Left cardiac atrium (tissue), 4 donors: Measurements from ENCODE around the gene NFATC1. TPM values are rescaled to one million over a fixed set of nuclear protein-coding genes. Genes with fewer than 3 reads are reported as not detected.

ENCODE experiments used
- ATAC-seq, 2 donors: fragments of 200-7000 bp; cut with Tn5 transposase; one replicate each; pipeline ENCODE4 v1.9.1; 2020; ENCODE audit warnings: mild to moderate bottlenecking in 2 of 2, moderate library complexity in 2 of 2
- DNase-seq: peaks from one replicate; pipeline ENCODE4 v3.0.0-alpha.2; 2020
- intact Hi-C, 2 donors: fragments of 100-400 bp; cut with DNase I; formaldehyde crosslinking; loops; one replicate each; pipeline versions ENCODE4 v1.14.1 to v1.15.1; 2022 to 2023
- total RNA-seq, 2 donors: library from RNA; stranded (reverse); fragmentation: NEBNext Ultra II Directional; extraction: Animal tissue kit (Norgen Biotek cat#: 25700); gene quantifications; one replicate each; pipeline ENCODE4 v1.2.1, GENCODE V29; 2021
- donor health status: DM: no; HTN: yes; CAD: no.
- donor health status: DM: no; HTN: yes; CAD: no; lungs with severe emphysema.
- donor health status: DM: yes; HTN: yes; CAD: no.
- donor health status: Dilated cardiomyopathy.

The NFATC1 gene
- total RNA-seq, 2 donors from 2014 or later: 17.1 to 18.9 TPM

- intact Hi-C loops: no loop called here
- ATAC-seq (no peak), DNase-seq (peak; percentile 16)
Measured at GRCh38 chr18:79413426-79413825, 17.7 kb downstream of the NFATC1 start.

GRCh38 chr18:79413901-79414300 is 18.2 kb downstream of the NFATC1 start:
- DNase-seq (peak; percentile 22), ATAC-seq (peak in 1 of 2 donors; percentile 36)
- intact Hi-C loops: no loop called here

GRCh38 chr18:79416022-79416676 is 20.4 kb downstream of the NFATC1 start:
- no peak for DNase-seq
- ATAC-seq: no peak
- intact Hi-C loops: no loop called here

- no peak for ATAC-seq
- intact Hi-C loops: no loop called here
- no peak for DNase-seq
Measured at GRCh38 chr18:79416677-79417052, 20.9 kb downstream of the NFATC1 start.

- intact Hi-C loops: no loop called here
- DNase-seq (no peak), ATAC-seq (no peak)
Measured at GRCh38 chr18:79418236-79418635, 22.5 kb downstream of the NFATC1 start.

- DNase-seq: no peak
- ATAC-seq: no peak
- intact Hi-C loops: no loop called here
Measured at GRCh38 chr18:79418642-79419041, 22.9 kb downstream of the NFATC1 start.

- no peak for ATAC-seq
- intact Hi-C loops: no loop called here
- DNase-seq: no peak
Measured at GRCh38 chr18:79420033-79420745, 24.5 kb downstream of the NFATC1 start.

- DNase-seq (no peak), ATAC-seq (no peak)
- intact Hi-C loops: no loop called here
Measured at GRCh38 chr18:79421275-79421857, 25.6 kb downstream of the NFATC1 start.

- no peak for DNase-seq
- intact Hi-C loops: no loop called here
- no peak for ATAC-seq
Measured at GRCh38 chr18:79422022-79422782, 26.5 kb downstream of the NFATC1 start.

- intact Hi-C loops: no loop called here
- ATAC-seq: no peak
- DNase-seq: no peak
Measured at GRCh38 chr18:79422783-79423165, 27.0 kb downstream of the NFATC1 start.

GRCh38 chr18:79423211-79424007 is 27.7 kb downstream of the NFATC1 start:
- intact Hi-C loops: no loop called here
- peak in 1 of 2 donors; percentile 36 for ATAC-seq
- DNase-seq: no peak

GRCh38 chr18:79424008-79424565 is 28.4 kb downstream of the NFATC1 start:
- DNase-seq: peak; percentile 88

GRCh38 chr18:79424880-79425568 is 29.3 kb downstream of the NFATC1 start:
- DNase-seq (no peak), ATAC-seq (no peak)
- intact Hi-C loops: no loop called here

More at GRCh38 chr18:79424008-79424565, 28.4 kb downstream of the NFATC1 start:
- peak; percentile 88 to 89 for ATAC-seq
- intact Hi-C loops: no loop called here

- no peak for ATAC-seq
- intact Hi-C loops: no loop called here
- DNase-seq: no peak
Measured at GRCh38 chr18:79425569-79425886, 29.8 kb downstream of the NFATC1 start.

- DNase-seq (no peak), ATAC-seq (no peak)
- intact Hi-C loops: no loop called here
Measured at GRCh38 chr18:79426376-79427300, 30.9 kb downstream of the NFATC1 start.

- ATAC-seq (peak in 1 of 2 donors; percentile 13), DNase-seq (no peak)
- intact Hi-C loops: no loop called here
Measured at GRCh38 chr18:79427368-79428225, 31.9 kb downstream of the NFATC1 start.
